SK-N-SH (cell line): ENCODE data around the gene NTM. TPM values are rescaled to one million over a fixed set of nuclear protein-coding genes. Genes with fewer than 3 reads are reported as not detected.

Experiments
- CTCF ChIA-PET: fragments of 300-600, 350-600 bp; formaldehyde crosslinking; extraction: SDS; loops from one replicate; lab custom pipeline; 2021; lab: Yijun Ruan, JAX
- POLR2A ChIA-PET: fragments of 350-600 bp; sonication (Branson Sonifier 250); formaldehyde crosslinking; extraction: SDS; loops from one replicate; lab custom pipeline; 2020; ENCODE audit warnings: antibody characterized with exemption, inconsistent platforms; lab: Yijun Ruan, JAX
- DNase-seq: peaks from one replicate; pipeline ENCODE4 v3.0.0; 2012
- H2AFZ ChIP-seq: fragments of 200-600 bp; sonication (generic); 2 replicates; pipeline ENCODE4 v1.8.1; 2016; ENCODE audit warnings: antibody characterized with exemption, mild to moderate bottlenecking, low read depth
- H3F3A ChIP-seq: fragments of 200-600 bp; sonication (generic); replicated peaks from 2 replicates; pipeline ENCODE3; 2016; ENCODE audit warnings: antibody characterized with exemption, mild to moderate bottlenecking; ENCODE audit not compliant: insufficient read depth
- H3K27ac ChIP-seq, 2 experiments: fragments of 200-500 bp in 1 of 2; fragments of 200-600 bp in 1 of 2; sonication (Bioruptor generic) in 1 of 2; sonication (generic), shearing (Covaris generic) in 1 of 2; 2 replicates each; pipeline versions ENCODE4 v1.5.1 to v1.6.1; 2014 to 2016; ENCODE audit warnings: low read depth in 2 of 2, inconsistent platforms in 1 of 2, low read length in 1 of 2, mild to moderate bottlenecking in 1 of 2, mixed read lengths in 1 of 2
- H3K27me3 ChIP-seq: fragments of 200-600 bp; sonication (generic), shearing (Covaris generic); 2 replicates; pipeline ENCODE4 v1.6.1; 2016; ENCODE audit warnings: mixed run types; ENCODE audit not compliant: insufficient read depth
- H3K36me3 ChIP-seq, 2 experiments: fragments of 200-500 bp in 1 of 2; fragments of 200-600 bp in 1 of 2; sonication (Bioruptor generic) in 1 of 2; sonication (generic) in 1 of 2; replicated peaks in 1 of 2; 2 replicates each; pipeline versions ENCODE3 to v1.5.1; 2014 to 2016; ENCODE audit warnings: low read length in 1 of 2, mild to moderate bottlenecking in 1 of 2; ENCODE audit not compliant: insufficient read depth in 2 of 2, control insufficient read depth in 1 of 2
- H3K4me1 ChIP-seq, 2 experiments: fragments of 200-500 bp in 1 of 2; fragments of 200-600 bp in 1 of 2; sonication (Bioruptor generic) in 1 of 2; sonication (generic), shearing (Covaris generic) in 1 of 2; 2 replicates each; pipeline versions ENCODE4 v1.5.1 to v1.6.1; 2014 to 2016; ENCODE audit warnings: low read depth in 1 of 2, low read length in 1 of 2, mixed run types in 1 of 2; ENCODE audit not compliant: insufficient read depth in 2 of 2, control insufficient read depth in 1 of 2
- H3K4me2 ChIP-seq: fragments of 200-600 bp; sonication (generic), shearing (Covaris generic); 2 replicates; pipeline ENCODE4 v1.6.1; 2017; ENCODE audit warnings: mixed run types
- H3K4me3 ChIP-seq, 2 experiments: fragments of 200-500 bp in 1 of 2; fragments of 200-600 bp in 1 of 2; sonication (Bioruptor generic) in 1 of 2; sonication (generic), shearing (Covaris generic) in 1 of 2; 2 replicates each; pipeline versions ENCODE4 v1.5.1 to v1.8.1; 2014 to 2016; ENCODE audit warnings: low read depth in 2 of 2, inconsistent platforms in 1 of 2, low read length in 1 of 2, mild to moderate bottlenecking in 1 of 2, mixed read lengths in 1 of 2, moderate library complexity in 1 of 2
- H3K79me2 ChIP-seq: fragments of 200-600 bp; sonication (generic); 2 replicates; pipeline ENCODE4 v1.8.1; 2017; ENCODE audit warnings: mild to moderate bottlenecking; ENCODE audit not compliant: insufficient read depth
- H3K9ac ChIP-seq: fragments of 200-600 bp; sonication (generic); 2 replicates; pipeline ENCODE4 v1.6.1; 2017; ENCODE audit warnings: mixed run types
- H3K9me2 ChIP-seq: fragments of 200-600 bp; sonication (generic); 2 replicates; pipeline ENCODE4 v1.6.1; 2017; ENCODE audit warnings: mixed run types
- H3K9me3 ChIP-seq: fragments of 200-600 bp; sonication (generic); 2 replicates; pipeline ENCODE4 v1.6.1; 2017; ENCODE audit warnings: mixed run types, mild to moderate bottlenecking, moderate library complexity
- H4K20me1 ChIP-seq: fragments of 200-600 bp; sonication (generic); 2 replicates; pipeline ENCODE4 v1.6.1; 2017; ENCODE audit warnings: mild to moderate bottlenecking, mixed run types; ENCODE audit not compliant: insufficient read depth
- CHD2 ChIP-seq: fragments of 150-350 bp; IDR thresholded peaks from 2 replicates; pipeline ENCODE4 v1.6.1; 2018; ENCODE audit warnings: low read length; ENCODE audit not compliant: partially characterized antibody
- CTCF ChIP-seq: fragments of 200-600 bp; sonication (generic); IDR thresholded peaks from 2 replicates; pipeline ENCODE4 v1.6.1; 2017; ENCODE audit warnings: antibody characterized with exemption, mild to moderate bottlenecking, moderate library complexity
- ELF1 ChIP-seq: IDR thresholded peaks from 2 replicates; pipeline ENCODE4 v1.4.0; 2012
- EP300 ChIP-seq, 2 experiments: IDR thresholded peaks; 2 replicates each; pipeline versions ENCODE4 v1.4.0 to v1.6.1; 2012; ENCODE audit warnings: borderline replicate concordance in 1 of 2, low read depth in 1 of 2, low read length in 1 of 2
- JUND ChIP-seq: IDR thresholded peaks from 2 replicates; pipeline ENCODE4 v1.4.0; 2012
- MAX ChIP-seq: IDR thresholded peaks from 2 replicates; pipeline ENCODE4 v1.4.0; 2012; ENCODE audit warnings: low read depth
- MXI1 ChIP-seq: IDR thresholded peaks from 2 replicates; pipeline ENCODE4 v1.6.1; 2012; ENCODE audit warnings: mild to moderate bottlenecking, low read depth, low read length, improper control_type of control experiment
- NFIC ChIP-seq: IDR thresholded peaks from 2 replicates; pipeline ENCODE4 v1.4.0; 2012; ENCODE audit warnings: borderline replicate concordance
- POLR2AphosphoS5 ChIP-seq: IDR thresholded peaks from 2 replicates; pipeline ENCODE4 v1.6.1; 2012; ENCODE audit warnings: low read depth, low read length
- RCOR1 ChIP-seq: fragments of 150-350 bp; IDR thresholded peaks from 2 replicates; pipeline ENCODE4 v1.6.1; 2017; ENCODE audit warnings: antibody characterized with exemption, low read length
- REST ChIP-seq: IDR thresholded peaks from 2 replicates; pipeline ENCODE4 v1.6.1; 2012; ENCODE audit warnings: mild to moderate bottlenecking, low read depth, low read length, moderate library complexity
- RFX5 ChIP-seq: IDR thresholded peaks from 2 replicates; pipeline ENCODE4 v1.6.1; 2012; ENCODE audit warnings: mild to moderate bottlenecking, improper control_type of control experiment, low read length
- RXRA ChIP-seq: IDR thresholded peaks from 2 replicates; pipeline ENCODE4 v1.4.0; 2012; ENCODE audit warnings: low read depth, mild to moderate bottlenecking, borderline replicate concordance
- TAF1 ChIP-seq: IDR thresholded peaks from 2 replicates; pipeline ENCODE4 v1.6.1; 2012; ENCODE audit warnings: low read depth, mild to moderate bottlenecking, low read length, moderate library complexity, borderline replicate concordance
- TCF12 ChIP-seq: IDR thresholded peaks from 2 replicates; pipeline ENCODE4 v1.4.0; 2012
- USF1 ChIP-seq: IDR thresholded peaks from 2 replicates; pipeline ENCODE4 v1.4.0; 2012; ENCODE audit warnings: low read depth, borderline replicate concordance
- ZBTB33 ChIP-seq: IDR thresholded peaks from 2 replicates; pipeline ENCODE4 v1.4.0; 2012; ENCODE audit warnings: low read depth, borderline replicate concordance
- WGBS: methylation state at CpG from one replicate; pipeline ENCODE4 v1.1.6; 2017; ENCODE audit warnings: low lambda C conversion rate; 5-methylcytosine and 5-hydroxymethylcytosine counted together
- polyA plus RNA-seq, 3 experiments: library from polyadenylated mRNA; depleted of rRNA; stranded (reverse); fragments of >200 nt; gene quantifications; 2 replicates each; pipeline ENCODE4 v1.2.3, GENCODE V29; 2012

NTM gene
- polyA plus RNA-seq, 1 of the 3 experiments (the other 2 are of a cell fraction) = 20.0 TPM

- H3K4me2 ChIP-seq = no peak overlapping the region
Observed at GRCh38 chr11:131499199-131499598, 128.8 kb downstream of the NTM start.

More at GRCh38 chr11:131499199-131499598, 128.8 kb downstream of the NTM start:
- H4K20me1 ChIP-seq = no peaks in the 10 kb centered on the region
- H3F3A ChIP-seq = no peaks in the 10 kb centered on the region
- ChIA-PET POLR2A (no interaction called here), CTCF (interaction anchor here (1.5 kb wide), 1 partner anchor 80 kb away, joined by 4 read pairs; no protein-coding TSS in a partner anchor)
- H3K4me1 ChIP-seq = no peaks in the 10 kb centered on the region; a peak in 1 of 4 replicates
- H3K4me3 ChIP-seq = no peak overlapping the region
- H3K79me2 ChIP-seq = no peaks in the 10 kb centered on the region
- DNase-seq = no peak
- no peak overlapping the region for H3K27ac ChIP-seq
- no peaks in the 10 kb centered on the region for H3K9me2 ChIP-seq
- no peak overlapping the region for H2AFZ ChIP-seq
- 48% methylated on average over 8 of the region's 8 CpGs for WGBS
- H3K9ac ChIP-seq = no peak overlapping the region
- H3K9me3 ChIP-seq = no peaks in the 10 kb centered on the region
- no peaks in the 10 kb centered on the region for H3K36me3 ChIP-seq
- TF ChIP-seq REST = no peak
- no peak for TF ChIP-seq ZBTB33
- TF ChIP-seq TCF12 = no peak
- no peak for TF ChIP-seq RFX5
- TF ChIP-seq TAF1 = no peak
- TF ChIP-seq MAX = no peak
- no peak for TF ChIP-seq EP300 (IDR thresholded peaks at IDR 0.05; ENCODE audit: borderline replicate concordance in 1 of 2, low read depth in 1 of 2, low read length in 1 of 2)
- no peak for TF ChIP-seq CHD2
- no peak for TF ChIP-seq CTCF
- no peak for TF ChIP-seq JUND
- TF ChIP-seq USF1 = no peak
- TF ChIP-seq ELF1 = no peak
- TF ChIP-seq RCOR1 = no peak
- no peak for TF ChIP-seq NFIC
- TF ChIP-seq RXRA = no peak
- TF ChIP-seq MXI1 = no peak
- no peak for TF ChIP-seq POLR2AphosphoS5
- TF ChIP-seq, all 33 proteins: peak for 0
- H3K27me3 ChIP-seq = no peaks in the 10 kb centered on the region
